B cell (primary cell): ENCODE data around the gene RFX3. TPM values are rescaled to one million over a fixed set of nuclear protein-coding genes. Genes with fewer than 3 reads are reported as not detected.

Source experiments
- ATAC-seq: fragments of 200-7000 bp; cut with Tn5 transposase; one replicate; pipeline ENCODE4 v1.10.0; 2021; ENCODE audit warnings: low read depth, mild to moderate bottlenecking, moderate number of reproducible peaks, moderate library complexity
- CTCF ChIA-PET: fragments of 350-600 bp; sonication (Branson Sonifier 250); formaldehyde crosslinking; loops from one replicate; lab custom pipeline; 2021; ENCODE audit warnings: antibody characterized with exemption, inconsistent platforms; lab: Charles Lee
- POLR2A ChIA-PET: fragments of 350-600 bp; sonication (Branson Sonifier 250); formaldehyde crosslinking; loops from one replicate; lab custom pipeline; 2021; ENCODE audit warnings: antibody characterized with exemption; lab: Charles Lee
- DNase-seq: peaks from one replicate; pipeline ENCODE4 v3.0.0; 2013
- H2AFZ ChIP-seq: 2 replicates; pipeline ENCODE4 v1.6.1; 2012; ENCODE audit warnings: mild to moderate bottlenecking, low read depth, low read length; ENCODE audit not compliant: insufficient read depth, poor library complexity, severe bottlenecking
- H3K27ac ChIP-seq, 2 donors: 1 replicate in 1 of 2; 2 replicates in 1 of 2; pipeline ENCODE4 v1.5.1; 2012 to 2013; ENCODE audit warnings: low read length in 2 of 2, mild to moderate bottlenecking in 2 of 2, moderate library complexity in 1 of 2
- H3K27me3 ChIP-seq, 4 experiments: fragments of 200-600 bp in 1 of 4; sonication (generic) in 1 of 4; replicated peaks in 1 of 4; 1 replicate in 2 of 4; 2 replicates in 2 of 4; pipeline versions ENCODE4 v1.6.1 to v1.7.0; 2013 to 2016; ENCODE audit warnings: low read length in 3 of 4, mild to moderate bottlenecking in 2 of 4, mixed read lengths in 1 of 4, moderate library complexity in 1 of 4; ENCODE audit not compliant: insufficient read depth in 4 of 4, control insufficient read depth in 3 of 4; ENCODE audit errors: control extremely low read depth in 1 of 4
- H3K36me3 ChIP-seq, 2 experiments: replicated peaks in 1 of 2; 1 replicate in 1 of 2; 2 replicates in 1 of 2; pipeline versions ENCODE4 v1.6.1 to v1.7.1; 2013; ENCODE audit warnings: low read length in 1 of 2; ENCODE audit not compliant: insufficient read depth in 2 of 2, control insufficient read depth in 1 of 2; ENCODE audit errors: control extremely low read depth in 1 of 2, extremely low read depth in 1 of 2
- H3K4me1 ChIP-seq, 2 donors: fragments of 200-600 bp in 1 of 2; sonication (generic) in 1 of 2; 1 replicate in 1 of 2; 2 replicates in 1 of 2; pipeline versions ENCODE4 v1.5.1 to v1.6.1; 2013 to 2017; ENCODE audit warnings: low read length in 2 of 2; ENCODE audit not compliant: control insufficient read depth in 2 of 2, insufficient read depth in 2 of 2
- H3K4me2 ChIP-seq: replicated peaks from 2 replicates; pipeline ENCODE3; 2012; ENCODE audit warnings: mild to moderate bottlenecking, low read depth, low read length; ENCODE audit not compliant: poor library complexity, severe bottlenecking
- H3K4me3 ChIP-seq, 5 experiments: fragments of 200-600 bp in 1 of 5; sonication (generic) in 1 of 5; 1 replicate in 3 of 5; 2 replicates in 2 of 5; pipeline versions ENCODE4 v1.5.1 to v1.7.0; 2011 to 2016; ENCODE audit warnings: low read length in 4 of 5, mild to moderate bottlenecking in 4 of 5, low read depth in 2 of 5, control low read depth in 1 of 5, moderate library complexity in 1 of 5; ENCODE audit not compliant: insufficient read depth in 1 of 5; ENCODE audit errors: control extremely low read depth in 1 of 5, extremely low read depth in 1 of 5
- H3K79me2 ChIP-seq: fragments of 200-600 bp; sonication (generic); one replicate; pipeline ENCODE4 v1.6.0; 2016; ENCODE audit warnings: low read length; ENCODE audit not compliant: control insufficient read depth, insufficient read depth
- H3K9ac ChIP-seq: fragments of 200-600 bp; sonication (generic); 2 replicates; pipeline ENCODE4 v1.6.1; 2017; ENCODE audit warnings: mild to moderate bottlenecking, low read length, moderate library complexity
- H3K9me3 ChIP-seq, 3 donors: one replicate each; pipeline versions ENCODE4 v1.6.1 to v1.7.1; 2013; ENCODE audit warnings: low read length in 2 of 3; ENCODE audit not compliant: control insufficient read depth in 2 of 3, insufficient read depth in 1 of 3; ENCODE audit errors: control extremely low read depth in 1 of 3
- H4K20me1 ChIP-seq: 2 replicates; pipeline ENCODE4 v1.6.0; 2012; ENCODE audit warnings: mild to moderate bottlenecking, low read length; ENCODE audit not compliant: insufficient read depth, control insufficient read depth, poor library complexity, severe bottlenecking
- H3K27ac Mint-ChIP-seq: one replicate; pipeline ENCODE4 v1.8.0; 2021; ENCODE audit warnings: mixed read lengths
- H3K27me3 Mint-ChIP-seq: one replicate; pipeline ENCODE4 v1.8.0; 2021; ENCODE audit warnings: mixed read lengths
- H3K4me1 Mint-ChIP-seq: one replicate; pipeline ENCODE4 v1.8.0; 2021; ENCODE audit warnings: mixed read lengths
- H3K4me3 Mint-ChIP-seq: one replicate; pipeline ENCODE4 v1.8.0; 2021; ENCODE audit warnings: mixed read lengths
- H3K9me3 Mint-ChIP-seq: one replicate; pipeline ENCODE4 v1.8.0; 2022; ENCODE audit warnings: mixed read lengths; ENCODE audit not compliant: insufficient read depth
- CTCF ChIP-seq: fragments of 200-600 bp; IDR thresholded peaks from one replicate; pipeline ENCODE4 v1.8.0; 2022; ENCODE audit warnings: antibody characterized with exemption, mild to moderate bottlenecking
- EZH2 ChIP-seq: IDR thresholded peaks from 2 replicates; pipeline ENCODE4 v1.6.1; 2012; ENCODE audit warnings: borderline replicate concordance, low read depth, mild to moderate bottlenecking, moderate library complexity, low read length; ENCODE audit not compliant: insufficient read depth, poor library complexity, severe bottlenecking
- WGBS: methylation state at CpG from one replicate; pipeline ENCODE4 v1.1.5; 2013; ENCODE audit warnings: missing lambda C conversion rate; ENCODE audit not compliant: insufficient coverage; 5-methylcytosine and 5-hydroxymethylcytosine counted together
- intact Hi-C: fragments of 100-400 bp; cut with micrococcal nuclease; formaldehyde crosslinking; loops from one replicate; pipeline ENCODE4 v1.10.0; 2022
- polyA plus RNA-seq: library from polyadenylated mRNA; depleted of rRNA; stranded (reverse); fragments of >200 nt; gene quantifications from 2 replicates; pipeline ENCODE4 v1.2.3, GENCODE V29; 2012
- total RNA-seq, 2 donors: library from RNA; stranded (reverse); fragments of 120-200 nt in 1 of 2; gene quantifications; 1 replicate in 1 of 2; 2 replicates in 1 of 2; pipeline versions ENCODE4 v1.2.3 to v1.2.4, GENCODE V29; 2013 to 2022

The RFX3 gene
- total and polyA plus RNA-seq, 2 donors (not counting 1 experiment from before 2014, with no cell fraction given): 6.1 to 39.1 TPM

GRCh38 chr9:3173374-3173773 lies 352.4 kb downstream of the RFX3 start:
- intact Hi-C loops: no loop called here

GRCh38 chr9:3170819-3171218 lies 355.0 kb downstream of the RFX3 start:
- no peak for ATAC-seq
- Histone ChIP-seq H3K27ac (no peak overlapping the region), H3K4me1 (no peaks in the 10 kb centered on the region), H2AFZ (no peak overlapping the region), H3K9ac (no peak overlapping the region), H3K4me2 (no peak overlapping the region), H3K79me2 (no peaks in the 10 kb centered on the region), H3K9me3 (no peaks in the 10 kb centered on the region), H4K20me1 (no peaks in the 10 kb centered on the region), H3K27me3 (peaks cover 0 to 6% (median 0%) of the 10 kb centered on the region in 4 experiments), H3K36me3 (no peaks in the 10 kb centered on the region), H3K4me3 (no peak overlapping the region)
- Mint-ChIP-seq H3K4me3 (no peak overlapping the region), H3K4me1 (no peaks in the 10 kb centered on the region), H3K27ac (no peak overlapping the region), H3K9me3 (no peaks in the 10 kb centered on the region), H3K27me3 (peaks cover 22% of the 10 kb centered on the region)
- intact Hi-C loops: no loop called here
- no peak for TF ChIP-seq EZH2
- no peak for TF ChIP-seq CTCF
- ChIA-PET CTCF (no interaction called here), POLR2A (no interaction called here)
- no peak for DNase-seq

More at GRCh38 chr9:3173374-3173773, 352.4 kb downstream of the RFX3 start:
- H3K79me2 ChIP-seq: no peaks in the 10 kb centered on the region
- H4K20me1 ChIP-seq: no peaks in the 10 kb centered on the region
- ChIA-PET CTCF (no interaction called here), POLR2A (no interaction called here)
- no peak overlapping the region for H3K9ac ChIP-seq
- no peak overlapping the region for H3K27ac Mint-ChIP-seq
- H3K4me3 Mint-ChIP-seq: no peak overlapping the region
- H3K27me3 ChIP-seq: peaks cover 0 to 6% (median 0%) of the 10 kb centered on the region in 4 experiments
- no peak overlapping the region for H3K4me2 ChIP-seq
- H3K27ac ChIP-seq: no peak overlapping the region
- no peaks in the 10 kb centered on the region for H3K9me3 ChIP-seq
- DNase-seq: no peak
- H3K27me3 Mint-ChIP-seq: peaks cover 21% of the 10 kb centered on the region
- no CpG with 5 or more reads among the region's 4 CpGs for WGBS
- no peak for TF ChIP-seq CTCF
- TF ChIP-seq EZH2: no peak
- no peaks in the 10 kb centered on the region for H3K36me3 ChIP-seq
- H3K4me1 ChIP-seq: no peaks in the 10 kb centered on the region
- H3K4me1 Mint-ChIP-seq: no peaks in the 10 kb centered on the region
- peaks cover 2% of the 10 kb centered on the region for H3K9me3 Mint-ChIP-seq
- no peak overlapping the region for H2AFZ ChIP-seq
- ATAC-seq: no peak
- H3K4me3 ChIP-seq: no peak overlapping the region
